Measurements from ENCODE around the gene IFFO2. TPM values are rescaled to one million over a fixed set of nuclear protein-coding genes. Genes with fewer than 3 reads are reported as not detected.

Gene IFFO2
- total RNA-seq, 2 donors from 2014 or later = 13.6 to 20.4 TPM

- TF ChIP-seq POLR2AphosphoS5 (IDR thresholded peaks at IDR 0.05) (peak; percentile 21), CTCF (IDR thresholded peaks at IDR 0.05) (no peak), POLR2A (IDR thresholded peaks at IDR 0.05) (no peak)
- DNase-seq (ENCODE audit: low spot score) = peak; percentile 59
- H3K27ac ChIP-seq = peak overlapping the region; percentile 84 to 94
- 9% methylated on average over 8 of the region's 8 CpGs for WGBS
- H3K4me1 ChIP-seq (replicated peaks) = peaks cover 26% of the 10 kb centered on the region
- peak overlapping the region; percentile 71 to 78 for H3K4me3 ChIP-seq
- H3K9me3 ChIP-seq = no peaks in the 10 kb centered on the region
- H3K27me3 ChIP-seq (replicated peaks; ENCODE audit: insufficient read depth) = no peaks in the 10 kb centered on the region
- intact Hi-C loops (cut with DNase I) = loop anchor here (10.0 kb wide), 2 partner anchors 51 to 331 kb away; partner anchors contain the start of gene IFFO2
- no peaks in the 10 kb centered on the region for H3K36me3 ChIP-seq
Observed at GRCh38 chr1:18903291-18903756, 53.2 kb downstream of the IFFO2 start.

GRCh38 chr1:18902523-18903290 is 53.8 kb downstream of the IFFO2 start, which contains the start of gene ALDH4A1:
ALDH4A1 (minus strand) TSS chr1:18902555; CDS start chr1:18902523, 32 bp downstream.
- Histone ChIP-seq H3K9me3 (no peaks in the 10 kb centered on the region), H3K4me3 (peak within 1 kb of the TSS; percentile 71 to 78), H3K36me3 (no peaks in the 10 kb centered on the region), H3K27me3 (replicated peaks; ENCODE audit: insufficient read depth) (no peaks in the 10 kb centered on the region), H3K4me1 (replicated peaks) (peaks cover 24% of the 10 kb centered on the region), H3K27ac (peak within 1 kb of the TSS; percentile 84 to 94)
- peak; percentile 94 for TF ChIP-seq POLR2AphosphoS5 (IDR thresholded peaks at IDR 0.05)
- peak in 2 of 4 experiments; percentile 12 to 19 for TF ChIP-seq CTCF (IDR thresholded peaks at IDR 0.05)
- TF ChIP-seq POLR2A (IDR thresholded peaks at IDR 0.05) = peak; percentile 75
- under 1% methylated on average over 52 of the region's 55 CpGs for WGBS
- intact Hi-C loops (cut with DNase I) = loop anchor here (10.0 kb wide), 2 partner anchors 52 to 332 kb away; partner anchors contain the start of gene IFFO2
- peak; percentile 99 for DNase-seq (ENCODE audit: low spot score)

GRCh38 chr1:18901952-18902522 is 54.4 kb downstream of the IFFO2 start:
- H3K36me3 ChIP-seq = no peaks in the 10 kb centered on the region
- no peak for DNase-seq (ENCODE audit: low spot score)
- under 1% methylated on average over 44 of the region's 44 CpGs for WGBS
- H3K27me3 ChIP-seq (replicated peaks; ENCODE audit: insufficient read depth) = no peaks in the 10 kb centered on the region
- intact Hi-C loops (cut with DNase I) = loop anchor here (10.0 kb wide), 2 partner anchors 53 to 333 kb away; partner anchors contain the start of gene IFFO2
- peaks cover 17% of the 10 kb centered on the region for H3K4me1 ChIP-seq (replicated peaks)
- H3K9me3 ChIP-seq = no peaks in the 10 kb centered on the region
- H3K4me3 ChIP-seq = peak overlapping the region; percentile 71 to 78
- TF ChIP-seq CTCF (IDR thresholded peaks at IDR 0.05) = peak in 1 of 4 experiments; percentile 17
- no peak for TF ChIP-seq POLR2AphosphoS5 (IDR thresholded peaks at IDR 0.05)
- TF ChIP-seq POLR2A (IDR thresholded peaks at IDR 0.05) = peak; percentile 84
- H3K27ac ChIP-seq = peak overlapping the region; percentile 84 to 94

- 31% methylated on average over 9 of the region's 9 CpGs for WGBS
- Histone ChIP-seq H3K4me1 (replicated peaks) (peaks cover 16% of the 10 kb centered on the region), H3K9me3 (no peaks in the 10 kb centered on the region), H3K27ac (peak overlapping the region; percentile 84 to 94), H3K27me3 (replicated peaks; ENCODE audit: insufficient read depth) (no peaks in the 10 kb centered on the region), H3K36me3 (no peaks in the 10 kb centered on the region), H3K4me3 (peak overlapping the region; percentile 71 to 78)
- intact Hi-C loops (cut with DNase I) = loop anchor here (10.0 kb wide), 2 partner anchors 53 to 333 kb away; partner anchors contain the start of gene IFFO2
- DNase-seq (ENCODE audit: low spot score) = no peak
- TF ChIP-seq POLR2AphosphoS5 (IDR thresholded peaks at IDR 0.05) (no peak), CTCF (IDR thresholded peaks at IDR 0.05) (no peak), POLR2A (IDR thresholded peaks at IDR 0.05) (no peak)
Observed at GRCh38 chr1:18901147-18901951, 55.1 kb downstream of the IFFO2 start.

Data from prostate gland (tissue), 2 donors.